Suprapubic skin (tissue), 4 donors: ENCODE measurements around the gene GPX7. TPM values are rescaled to one million over a fixed set of nuclear protein-coding genes. Genes with fewer than 3 reads are reported as not detected.

Source experiments
- DNase-seq, 2 donors: peaks; one replicate each; pipeline ENCODE4 v3.0.0-alpha.2; 2019; ENCODE audit warnings: low spot score in 2 of 2
- H3K27ac ChIP-seq: fragments of 200-600 bp; sonication (generic); one replicate; pipeline ENCODE4 v1.5.1; 2019
- H3K27me3 ChIP-seq: fragments of 200-600 bp; sonication (generic); one replicate; pipeline ENCODE4 v1.5.1; 2019
- H3K36me3 ChIP-seq: fragments of 200-600 bp; sonication (generic); one replicate; pipeline ENCODE4 v1.5.1; 2019
- H3K4me1 ChIP-seq: fragments of 200-600 bp; sonication (generic); one replicate; pipeline ENCODE4 v1.5.1; 2019
- H3K4me3 ChIP-seq: fragments of 200-600 bp; sonication (generic); one replicate; pipeline ENCODE4 v1.5.1; 2019; ENCODE audit warnings: mild to moderate bottlenecking
- H3K9me3 ChIP-seq: fragments of 200-600 bp; sonication (generic); one replicate; pipeline ENCODE4 v1.5.1; 2019
- CTCF ChIP-seq, 2 donors: fragments of 200-600 bp in 1 of 2; fragments of 450-650 bp in 1 of 2; sonication (generic) in 1 of 2; IDR thresholded peaks; one replicate each; pipeline ENCODE4 v1.5.1; 2016 to 2019; ENCODE audit warnings: antibody characterized with exemption in 2 of 2, mild to moderate bottlenecking in 1 of 2, moderate library complexity in 1 of 2
- EP300 ChIP-seq: sonication (generic); formaldehyde crosslinking; IDR thresholded peaks from one replicate; pipeline ENCODE4 v1.6.1; 2017; ENCODE audit warnings: antibody characterized with exemption
- POLR2A ChIP-seq, 2 donors: fragments of 450-650 bp; IDR thresholded peaks; one replicate each; pipeline ENCODE4 v1.6.1; 2017; ENCODE audit warnings: antibody characterized with exemption in 2 of 2, mild to moderate bottlenecking in 2 of 2, moderate library complexity in 2 of 2
- POLR2AphosphoS5 ChIP-seq, 3 donors: sonication (generic); formaldehyde crosslinking; IDR thresholded peaks; one replicate each; pipeline ENCODE4 v1.6.1; 2017; ENCODE audit warnings: antibody characterized with exemption in 3 of 3
- WGBS: methylation state at CpG from one replicate; pipeline ENCODE4 v1.1.5; 2018; 5-methylcytosine and 5-hydroxymethylcytosine counted together
- total RNA-seq, 4 donors: library from RNA; depleted of rRNA; stranded (reverse); fragments of >200 nt; gene quantifications; one replicate each; pipeline ENCODE4 v1.1.0, GENCODE V29; 2016

The GPX7 gene
- total RNA-seq = 10 to 100 TPM in 1 of 4 donors, 1 to 10 TPM in 3; 3.1 to 11.1 (median 7.5) TPM

DNA sequence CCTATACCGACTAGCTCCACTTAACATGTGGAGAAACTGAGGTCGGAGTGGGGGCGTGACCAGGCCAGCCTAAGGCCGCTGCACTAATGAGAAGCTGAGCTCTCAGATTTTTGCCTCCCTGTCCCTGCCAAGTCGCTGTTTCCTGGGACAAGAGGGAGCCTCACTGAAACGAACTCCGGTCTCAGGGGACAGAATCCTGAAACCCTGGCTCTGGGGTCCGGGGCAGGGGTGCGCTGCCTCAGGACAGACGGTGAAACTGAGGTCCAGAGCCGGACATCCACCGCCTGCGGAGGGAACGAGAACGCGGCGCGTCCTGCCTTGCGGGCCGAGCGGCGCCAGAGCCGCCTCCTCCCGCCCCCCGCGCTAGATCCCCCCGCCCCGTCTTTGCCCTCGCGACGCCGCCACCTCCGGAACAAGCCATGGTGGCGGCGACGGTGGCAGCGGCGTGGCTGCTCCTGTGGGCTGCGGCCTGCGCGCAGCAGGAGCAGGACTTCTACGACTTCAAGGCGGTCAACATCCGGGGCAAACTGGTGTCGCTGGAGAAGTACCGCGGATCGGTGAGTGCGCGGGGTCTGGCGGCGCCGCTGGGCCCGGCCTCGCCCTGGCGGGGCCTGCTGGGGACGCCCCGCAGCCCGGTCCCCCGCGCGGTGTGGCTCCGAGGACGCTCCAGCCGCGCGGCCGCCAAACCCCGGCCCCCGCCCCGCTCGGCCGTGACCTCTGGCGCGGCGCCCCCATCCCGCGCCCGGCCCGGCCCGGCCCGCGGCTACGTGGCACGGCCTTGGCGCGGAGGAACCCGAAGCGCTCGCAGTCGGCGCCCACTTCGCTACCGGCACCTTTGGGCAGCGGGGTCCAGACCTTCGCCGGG lies at the start of gene GPX7:
Gene GPX7 (plus strand): TSS at position 381 of the 865 bp plus-strand sequence. CDS start 39 bp downstream, at position 420.
- Histone ChIP-seq H3K36me3 (peaks cover 4% of the 10 kb centered on the region), H3K27ac (peak within 1 kb of the TSS; percentile 47), H3K4me1 (peaks cover 20% of the 10 kb centered on the region), H3K9me3 (no peaks in the 10 kb centered on the region), H3K27me3 (no peaks in the 10 kb centered on the region), H3K4me3 (peak within 1 kb of the TSS; percentile 57)
- WGBS = 5% methylated on average over 34 of the region's 97 CpGs
- DNase-seq = no peak
- no peak for TF ChIP-seq EP300
- peak in 1 of 3 donors; percentile 35 for TF ChIP-seq POLR2AphosphoS5 (IDR thresholded peaks at IDR 0.05)
- TF ChIP-seq CTCF (IDR thresholded peaks at IDR 0.05) = peak in 1 of 2 donors; percentile 1
- TF ChIP-seq POLR2A (IDR thresholded peaks at IDR 0.05) = no peak

DNA sequence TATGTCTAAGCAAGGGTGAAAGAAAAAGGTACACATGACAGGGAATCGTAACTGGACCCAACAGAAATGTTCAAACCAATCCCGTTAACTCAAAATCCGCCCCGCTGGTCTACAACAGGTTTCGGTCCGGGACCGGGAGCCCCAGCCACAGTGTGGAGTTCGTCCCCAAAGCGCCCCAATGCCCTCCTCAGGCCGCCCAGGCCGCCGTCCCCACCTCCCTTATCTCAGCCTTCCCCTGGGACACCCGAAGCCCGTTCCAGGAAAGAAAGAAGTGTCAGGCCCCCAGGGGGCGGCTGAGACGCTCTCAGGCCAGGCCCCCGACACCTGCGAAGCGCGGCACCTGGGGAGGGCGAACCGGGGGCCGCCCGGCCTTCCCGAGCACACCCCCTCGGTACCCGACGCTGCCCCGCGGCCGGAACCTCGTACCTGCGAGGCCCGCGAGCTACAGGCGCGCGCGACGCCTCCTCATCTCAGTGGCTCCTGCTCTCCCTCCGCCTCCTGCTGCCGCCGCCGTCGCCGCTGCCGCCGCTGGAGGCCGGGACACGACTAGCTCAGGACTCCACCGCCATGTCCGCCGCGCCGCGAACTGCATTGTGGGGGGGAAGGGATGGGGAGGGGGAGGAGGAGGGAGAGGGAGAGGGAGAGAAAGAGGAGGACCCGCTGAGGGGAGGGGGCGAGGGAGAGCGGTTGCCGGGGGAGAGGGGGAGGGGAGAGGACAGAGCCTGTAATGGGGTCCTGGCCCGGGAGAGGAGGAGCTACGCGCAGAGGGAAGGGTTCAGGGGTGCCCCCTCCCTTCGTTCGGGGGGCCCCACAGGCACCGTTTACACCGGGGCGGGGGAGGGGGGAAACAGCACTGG lies 49.4 kb upstream of the GPX7 start, which contains the start of gene TUT4:
Gene TUT4 (minus strand): TSS at position 588 of the 857 bp plus-strand sequence. CDS start 26,812 bp downstream, outside the sequence.
- Histone ChIP-seq H3K4me1 (peaks cover 36% of the 10 kb centered on the region), H3K27ac (peak within 1 kb of the TSS; percentile 93), H3K4me3 (peak within 1 kb of the TSS; percentile 95), H3K36me3 (no peaks in the 10 kb centered on the region), H3K27me3 (no peaks in the 10 kb centered on the region), H3K9me3 (no peaks in the 10 kb centered on the region)
- DNase-seq = peak; percentile 86
- WGBS = 0% methylated on average over 27 of the region's 68 CpGs
- TF ChIP-seq POLR2A (IDR thresholded peaks at IDR 0.05) (no peak), POLR2AphosphoS5 (IDR thresholded peaks at IDR 0.05) (peak in 1 of 3 donors; percentile 1)

DNA sequence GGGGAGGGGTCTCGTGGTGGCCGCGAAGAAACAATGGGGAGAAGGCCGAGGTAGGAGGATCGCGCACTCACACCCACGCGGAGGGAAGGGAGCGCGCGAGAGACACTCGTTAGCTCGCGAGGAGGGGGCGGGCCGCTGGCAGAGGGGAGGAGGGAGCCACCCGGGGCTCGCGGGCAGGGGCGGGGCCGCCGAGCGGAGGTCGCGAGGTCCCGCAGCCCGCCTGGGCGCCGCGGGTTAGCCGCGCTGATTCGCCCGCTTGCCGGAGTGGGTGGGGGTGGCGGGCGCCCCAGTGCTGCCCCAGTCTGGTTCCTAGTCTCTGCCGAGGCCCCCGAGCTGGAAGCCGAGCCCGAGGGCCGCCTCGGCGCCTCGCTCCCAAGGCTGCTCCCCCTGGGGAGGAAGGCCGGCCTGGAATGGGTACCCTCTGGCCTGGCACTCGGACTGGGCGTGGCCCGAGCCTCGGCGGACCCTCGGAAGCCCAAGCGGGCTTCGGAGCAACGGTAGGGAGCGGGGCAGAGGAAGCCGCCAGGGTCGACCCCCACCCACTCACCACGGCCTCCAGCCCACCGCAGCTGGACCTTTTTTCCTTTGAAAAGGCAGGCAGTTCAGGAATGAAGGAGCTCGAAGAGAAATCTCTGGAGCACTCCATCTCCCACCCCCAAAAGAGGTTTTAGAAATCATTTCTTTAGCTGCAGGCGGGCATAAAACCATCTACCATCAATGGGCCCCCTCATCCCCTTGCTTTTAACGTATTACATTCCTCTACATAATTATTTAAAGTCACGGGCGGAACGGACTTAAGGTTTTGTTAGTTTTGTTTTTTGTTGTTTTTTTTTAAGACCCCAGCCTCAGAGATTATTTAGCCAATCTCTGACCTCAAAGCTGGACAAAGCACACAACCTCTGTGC lies 48.6 kb upstream of the GPX7 start:
- H3K4me3 ChIP-seq = peak overlapping the region; percentile 95
- peak in 1 of 2 donors; percentile 36 for TF ChIP-seq POLR2A (IDR thresholded peaks at IDR 0.05)
- TF ChIP-seq POLR2AphosphoS5 (IDR thresholded peaks at IDR 0.05) = no peak
- TF ChIP-seq CTCF (IDR thresholded peaks at IDR 0.05) = no peak
- DNase-seq = peak; percentile 90 to 91

GRCh38 chr1:52554267-52554640 lies 47.9 kb upstream of the GPX7 start:
- 71% methylated on average over 6 of the region's 6 CpGs for whole genome bisulfite sequencing
- H3K4me3 ChIP-seq = peak overlapping the region; percentile 95

More for the DNA sequence above, 48.6 kb upstream of the GPX7 start:
- Histone ChIP-seq H3K27me3 (no peaks in the 10 kb centered on the region), H3K9me3 (no peaks in the 10 kb centered on the region), H3K4me1 (peaks cover 36% of the 10 kb centered on the region), H3K36me3 (no peaks in the 10 kb centered on the region), H3K27ac (peak overlapping the region; percentile 93)
- 19% methylated on average over 12 of the region's 66 CpGs for WGBS

More at GRCh38 chr1:52554267-52554640, 47.9 kb upstream of the GPX7 start:
- H3K27ac ChIP-seq = no peak overlapping the region
- H3K9me3 ChIP-seq = no peaks in the 10 kb centered on the region
- TF ChIP-seq POLR2A (IDR thresholded peaks at IDR 0.05) (no peak), CTCF (IDR thresholded peaks at IDR 0.05) (no peak), EP300 (no peak), POLR2AphosphoS5 (IDR thresholded peaks at IDR 0.05) (no peak)
- no peaks in the 10 kb centered on the region for H3K27me3 ChIP-seq
- H3K36me3 ChIP-seq = no peaks in the 10 kb centered on the region
- H3K4me1 ChIP-seq = peaks cover 36% of the 10 kb centered on the region
- no peak for DNase-seq
